ENCODE data around the gene LOXL1. TPM values are rescaled to one million over a fixed set of nuclear protein-coding genes. Genes with fewer than 3 reads are reported as not detected.

Gene LOXL1
- polyA plus RNA-seq, 1 donor from 2014 or later = 2.1 TPM

- Histone ChIP-seq H3K4me2 (ENCODE audit: low read length) (no peak overlapping the region), H3K79me2 (replicated peaks; ENCODE audit: insufficient read depth, low read length) (no peaks in the 10 kb centered on the region), H3K36me3 (ENCODE audit: insufficient read depth, low read length) (no peaks in the 10 kb centered on the region), H3F3A (ENCODE audit: insufficient read depth, low read length, poor library complexity, severe bottlenecking) (no peaks in the 10 kb centered on the region), H3K9me3 (ENCODE audit: low read length) (no peaks in the 10 kb centered on the region), H3K4me3 (ENCODE audit: low read length) (no peak overlapping the region), H3K9ac (ENCODE audit: low read length) (no peak overlapping the region), H3K9me2 (ENCODE audit: insufficient read depth, low read length) (no peaks in the 10 kb centered on the region), H4K20me1 (ENCODE audit: insufficient read depth) (no peaks in the 10 kb centered on the region), H3K27me3 (ENCODE audit: insufficient read depth, low read depth, low read length) (no peaks in the 10 kb centered on the region), H2AFZ (ENCODE audit: low read depth, low read length) (no peak overlapping the region), H3K27ac (ENCODE audit: low read length) (no peak overlapping the region)
- TF ChIP-seq POLR2AphosphoS5 (IDR thresholded peaks at IDR 0.05) = no peak
- peak; percentile 42 for TF ChIP-seq CTCF (IDR thresholded peaks at IDR 0.05; ENCODE audit: poor library complexity, severe bottlenecking)
Observed at GRCh38 chr15:73936181-73936580, 9.9 kb downstream of the LOXL1 start.

- no peak overlapping the region for H2AFZ ChIP-seq (ENCODE audit: low read depth, low read length)
- H3K9me3 ChIP-seq (ENCODE audit: low read length) = no peaks in the 10 kb centered on the region
- H3K79me2 ChIP-seq (replicated peaks; ENCODE audit: insufficient read depth, low read length) = no peaks in the 10 kb centered on the region
- no peaks in the 10 kb centered on the region for H3K27me3 ChIP-seq (ENCODE audit: insufficient read depth, low read depth, low read length)
- TF ChIP-seq POLR2AphosphoS5 (IDR thresholded peaks at IDR 0.05) (no peak), REST (IDR thresholded peaks at IDR 0.05; ENCODE audit: borderline replicate concordance) (no peak), MXI1 (conservative IDR thresholded peaks at IDR 0.05; ENCODE audit: poor library complexity, severe bottlenecking) (no peak), SMC3 (conservative IDR thresholded peaks at IDR 0.05; ENCODE audit: poor library complexity) (no peak), RAD21 (conservative IDR thresholded peaks at IDR 0.05) (no peak), CTCF (IDR thresholded peaks at IDR 0.05; ENCODE audit: poor library complexity, severe bottlenecking) (no peak), EP300 (conservative IDR thresholded peaks at IDR 0.05; ENCODE audit: poor library complexity, severe bottlenecking) (no peak)
- no peak overlapping the region for H3K27ac ChIP-seq (ENCODE audit: low read length)
- H3K9ac ChIP-seq (ENCODE audit: low read length) = no peak overlapping the region
- no peak overlapping the region for H3K4me2 ChIP-seq (ENCODE audit: low read length)
- H3F3A ChIP-seq (ENCODE audit: insufficient read depth, low read length, poor library complexity, severe bottlenecking) = no peaks in the 10 kb centered on the region
- no peaks in the 10 kb centered on the region for H4K20me1 ChIP-seq (ENCODE audit: insufficient read depth)
- no peaks in the 10 kb centered on the region for H3K9me2 ChIP-seq (ENCODE audit: insufficient read depth, low read length)
- no peak overlapping the region for H3K4me3 ChIP-seq (ENCODE audit: low read length)
- no peaks in the 10 kb centered on the region for H3K36me3 ChIP-seq (ENCODE audit: insufficient read depth, low read length)
Observed at GRCh38 chr15:73936588-73937290, 10.5 kb downstream of the LOXL1 start.
